ENCODE results near the gene CYSRT1. TPM values are rescaled to one million over a fixed set of nuclear protein-coding genes. Genes with fewer than 3 reads are reported as not detected.

The CYSRT1 gene, protein sequence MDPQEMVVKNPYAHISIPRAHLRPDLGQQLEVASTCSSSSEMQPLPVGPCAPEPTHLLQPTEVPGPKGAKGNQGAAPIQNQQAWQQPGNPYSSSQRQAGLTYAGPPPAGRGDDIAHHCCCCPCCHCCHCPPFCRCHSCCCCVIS
- total RNA-seq (2014; rRNA removed; shearing (Covaris generic)): 0.14 and 0.37 TPM in 2 replicates

DNA sequence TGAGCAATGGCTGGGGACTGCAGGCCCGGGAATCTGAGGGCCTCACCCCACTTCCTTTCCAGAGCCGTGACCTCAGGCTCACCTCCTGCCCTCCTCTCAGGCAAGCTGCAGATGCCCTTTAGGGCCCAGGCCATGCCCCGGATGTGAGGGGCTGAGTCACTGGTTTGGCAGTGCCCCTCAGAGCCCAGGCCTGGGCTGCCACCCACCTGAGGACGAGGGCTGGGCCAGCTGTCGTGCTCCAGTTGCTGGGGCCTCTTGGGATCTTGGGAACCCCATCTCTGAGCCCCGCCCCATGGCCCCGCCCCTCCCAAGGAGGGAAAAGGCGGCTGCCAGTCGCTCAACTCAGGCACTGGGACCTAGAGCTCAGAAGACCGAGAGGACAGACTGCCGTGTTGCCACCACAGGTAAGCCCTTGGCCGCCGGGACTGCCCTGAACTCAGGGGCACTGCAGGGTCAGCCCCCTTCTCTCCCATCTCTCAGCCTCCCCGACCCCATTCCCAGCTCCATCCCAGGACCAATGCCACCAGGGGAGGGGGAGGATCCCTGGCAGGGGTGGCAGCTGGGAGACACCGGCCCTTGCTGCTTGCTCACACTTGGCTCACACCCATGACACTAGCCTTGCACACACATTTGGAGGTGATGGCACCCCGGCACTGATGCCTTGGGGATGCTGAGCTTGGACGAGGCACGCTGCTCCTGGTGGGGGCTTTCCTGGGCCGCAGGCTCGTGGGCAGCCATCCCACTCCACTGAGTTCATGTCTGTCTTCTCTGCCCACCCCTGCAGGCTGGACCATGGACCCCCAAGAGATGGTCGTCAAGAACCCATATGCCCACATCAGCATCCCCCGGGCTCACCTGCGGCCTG lies at the start of gene CYSRT1:
CYSRT1 (plus strand) TSS at position 345 of the 865 bp plus-strand sequence; CDS start at position 793, 448 bp downstream.
- DNase-seq (ENCODE audit: low spot score): no peak

DNA sequence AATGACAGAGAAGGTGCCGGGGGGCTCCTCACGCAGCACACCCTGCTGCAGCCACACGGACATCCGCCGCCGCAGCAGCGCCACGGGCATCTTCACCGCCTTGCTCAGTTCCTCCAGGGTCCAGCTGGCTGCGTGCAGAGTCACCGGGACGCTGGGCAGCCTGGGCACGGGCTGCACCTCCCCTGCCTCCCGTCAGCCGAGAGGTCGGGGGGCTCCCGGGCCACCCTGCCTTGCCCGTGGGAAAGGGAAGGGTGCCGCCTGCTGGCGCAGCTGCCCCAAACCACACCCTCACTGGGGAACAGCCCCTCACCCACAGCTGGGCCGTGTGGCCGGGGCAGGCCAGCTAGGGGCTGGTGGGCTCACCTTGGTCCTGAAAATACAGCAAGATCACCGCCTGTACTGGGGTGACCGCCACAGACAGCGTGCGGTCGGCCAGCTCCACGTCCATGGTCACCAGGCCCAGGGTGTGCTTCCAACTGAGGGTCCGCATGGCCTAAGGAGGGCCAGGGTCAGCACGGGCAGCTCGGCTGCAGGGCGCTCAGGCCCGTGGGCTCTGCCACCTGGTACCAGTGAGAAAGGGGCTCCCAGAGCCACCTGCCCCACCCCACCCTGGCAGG lies 49.5 kb upstream of the CYSRT1 start:
- DNase-seq (ENCODE audit: low spot score): no peak

DNA sequence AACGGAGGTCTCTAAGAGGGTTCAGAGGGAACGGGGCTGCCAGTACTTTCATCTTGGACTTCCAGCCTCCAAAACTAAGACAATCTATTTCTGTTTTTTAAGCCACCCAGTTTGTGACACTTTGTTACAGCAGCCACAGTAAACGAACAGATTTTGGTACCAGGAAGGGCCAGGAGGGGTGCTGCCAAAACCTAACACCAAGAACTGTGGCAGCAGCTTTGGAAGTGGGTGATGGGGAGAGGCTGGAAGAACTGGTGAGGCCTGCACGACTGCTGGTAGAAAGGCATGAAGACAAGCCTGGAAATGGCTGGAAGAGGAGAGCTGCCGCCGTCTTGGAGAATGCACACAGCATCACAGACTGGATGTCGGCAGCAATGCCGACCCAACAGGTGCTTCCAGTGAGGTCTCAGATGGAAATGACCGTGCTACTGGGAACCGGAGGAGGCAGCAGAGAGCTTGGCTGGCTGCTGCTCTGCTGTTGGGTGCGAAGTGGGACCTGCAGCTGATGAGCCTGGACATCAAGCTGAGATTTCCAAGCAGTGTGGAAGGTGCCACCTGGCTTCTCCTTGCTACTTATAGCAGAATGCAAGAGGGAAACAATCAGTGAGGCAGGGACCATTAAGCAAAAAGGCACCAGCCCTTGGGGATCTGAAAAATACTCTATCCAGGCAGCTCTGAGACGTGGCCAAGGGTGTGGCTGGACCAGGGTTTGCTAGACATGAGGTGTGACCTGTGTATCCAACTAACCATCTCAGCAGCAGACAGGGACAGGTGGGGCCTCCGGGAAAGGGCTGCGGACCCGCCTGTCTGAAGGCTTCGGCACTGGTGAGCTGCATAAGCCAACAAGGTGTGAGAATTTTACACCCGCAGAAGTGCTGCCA lies 48.4 kb upstream of the CYSRT1 start:
- no peak for DNase-seq (ENCODE audit: low spot score)

DNA sequence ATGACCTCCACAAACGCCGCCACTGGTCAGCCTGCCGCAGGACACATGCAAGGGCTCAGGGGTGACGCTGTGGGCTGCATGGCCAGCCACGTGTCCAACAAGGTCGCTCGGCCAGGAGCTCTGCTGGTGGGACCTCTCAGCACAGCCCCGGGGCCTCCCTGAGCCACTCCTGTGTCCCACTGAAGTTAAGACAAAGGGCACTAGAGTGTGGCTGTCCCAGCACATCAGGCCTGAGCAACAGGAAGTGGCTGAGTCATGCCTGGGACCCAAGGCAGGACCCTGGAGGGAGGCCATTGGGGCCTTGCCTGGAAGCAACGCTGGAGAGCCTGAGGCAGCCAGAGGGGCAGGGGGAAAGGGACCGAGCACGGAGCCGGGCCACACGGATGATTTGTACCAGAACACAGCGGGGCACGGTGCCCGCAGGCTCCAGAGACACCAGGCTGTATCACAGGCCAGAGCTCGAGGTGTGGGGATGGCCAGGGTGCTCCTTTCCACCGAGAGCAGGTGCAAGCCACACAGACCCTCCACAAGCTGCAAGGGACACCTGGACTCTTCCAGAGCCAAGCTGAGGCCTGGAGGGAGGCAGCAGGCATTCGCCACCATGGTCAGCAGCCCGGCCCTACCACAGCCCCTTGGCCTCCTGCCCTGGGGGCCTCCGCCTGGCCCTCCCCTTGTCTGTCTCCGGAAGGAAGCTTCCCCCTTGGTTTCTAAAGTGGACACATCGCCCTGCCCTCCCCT lies 46.6 kb upstream of the CYSRT1 start:
- DNase-seq (ENCODE audit: low spot score): no peak

DNA sequence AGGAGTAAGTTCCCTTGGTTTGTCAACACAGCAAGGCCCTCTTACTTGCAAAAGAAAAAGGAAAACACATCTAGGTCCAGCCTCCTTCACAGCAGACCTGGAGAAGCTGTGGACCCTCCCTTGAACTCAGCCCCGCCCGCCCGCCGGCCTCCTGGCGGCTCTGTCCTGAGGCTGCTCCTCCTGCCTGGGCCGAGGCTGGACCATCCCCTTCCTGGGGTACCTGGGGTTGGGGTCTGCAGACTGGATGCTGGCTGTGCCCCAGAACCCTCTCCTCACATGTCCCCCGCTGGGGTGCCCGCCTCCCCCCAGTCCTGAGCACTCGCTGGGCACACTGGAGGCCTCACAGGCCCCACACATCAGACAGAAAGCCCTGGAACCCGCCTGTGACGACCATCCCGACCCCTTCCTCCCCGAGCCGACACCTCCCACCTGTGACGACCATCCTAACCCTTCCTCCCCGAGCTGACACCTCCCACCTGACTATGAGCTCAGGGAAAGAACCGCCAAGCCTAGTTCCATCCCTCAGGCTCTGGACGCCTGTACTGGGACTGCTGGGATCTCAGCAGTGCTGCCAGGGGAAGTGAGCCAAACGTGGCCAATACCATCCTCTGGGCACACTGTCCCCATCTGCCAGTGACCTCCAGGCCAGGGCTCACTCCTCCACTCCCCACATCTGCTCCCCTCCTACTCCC lies 45.9 kb upstream of the CYSRT1 start:
- DNase-seq (ENCODE audit: low spot score): no peak

DNA sequence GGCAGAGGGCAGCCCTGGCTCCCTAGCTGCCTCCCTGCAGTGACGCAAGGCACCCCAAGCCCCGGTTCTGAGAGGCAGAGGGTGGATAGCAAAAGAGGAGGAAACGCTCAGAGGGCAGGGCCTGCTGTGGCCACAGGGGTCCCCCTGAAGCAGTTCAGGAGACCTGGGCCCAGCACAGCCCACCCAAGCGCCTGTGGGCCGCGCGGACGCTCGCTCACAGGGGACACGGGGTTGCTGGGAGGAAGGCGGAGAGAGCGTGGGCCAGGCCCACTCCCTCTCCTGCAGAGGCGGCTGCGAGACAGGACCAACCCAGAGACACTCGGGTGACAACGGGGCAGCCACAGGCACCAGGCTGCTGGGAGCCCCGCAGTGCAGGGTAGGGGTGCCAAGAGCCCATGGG lies 45.2 kb upstream of the CYSRT1 start:
- DNase-seq (ENCODE audit: low spot score): no peak

DNA sequence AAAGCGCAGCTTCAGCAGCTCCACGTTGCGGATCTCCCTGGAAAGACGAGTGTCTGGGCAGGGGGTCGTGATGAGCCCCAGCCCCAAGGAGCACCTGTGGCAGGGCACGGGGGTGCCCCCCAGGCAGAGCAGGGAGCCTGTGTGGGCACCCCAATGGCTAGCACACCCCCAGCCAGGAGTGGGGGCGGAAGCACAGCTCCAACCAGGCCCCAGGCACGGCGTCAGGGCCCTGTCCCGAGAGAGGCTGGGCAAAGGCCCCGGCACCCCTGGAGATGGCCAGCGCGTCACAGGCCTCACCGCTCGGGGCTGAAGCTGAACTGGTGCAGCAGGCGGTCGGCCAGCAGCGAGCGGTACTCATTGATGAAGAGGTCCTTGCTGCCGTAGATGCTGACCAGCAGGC lies 44.5 kb upstream of the CYSRT1 start:
- DNase-seq (ENCODE audit: low spot score): no peak

DNA sequence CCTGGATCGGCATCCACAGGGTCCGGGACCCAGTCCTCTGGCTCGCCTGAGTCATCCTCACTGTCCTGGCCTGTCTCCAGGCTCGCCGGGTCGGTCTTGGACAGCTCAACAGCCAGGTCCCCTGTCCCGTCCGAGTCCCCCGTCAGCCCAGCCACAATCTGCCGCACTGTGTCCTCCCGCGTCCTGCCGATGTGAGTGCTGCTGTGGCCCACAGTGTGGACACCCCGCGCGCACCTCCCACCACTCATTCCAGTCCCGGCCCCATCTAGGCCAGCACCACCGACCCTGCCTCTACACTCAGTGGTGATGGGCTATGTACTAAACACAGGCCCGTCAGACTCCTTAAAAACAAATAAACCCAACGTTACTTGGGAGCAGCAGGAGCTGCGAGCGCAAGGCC lies 43.3 kb upstream of the CYSRT1 start:
- no peak for DNase-seq (ENCODE audit: low spot score)

DNA sequence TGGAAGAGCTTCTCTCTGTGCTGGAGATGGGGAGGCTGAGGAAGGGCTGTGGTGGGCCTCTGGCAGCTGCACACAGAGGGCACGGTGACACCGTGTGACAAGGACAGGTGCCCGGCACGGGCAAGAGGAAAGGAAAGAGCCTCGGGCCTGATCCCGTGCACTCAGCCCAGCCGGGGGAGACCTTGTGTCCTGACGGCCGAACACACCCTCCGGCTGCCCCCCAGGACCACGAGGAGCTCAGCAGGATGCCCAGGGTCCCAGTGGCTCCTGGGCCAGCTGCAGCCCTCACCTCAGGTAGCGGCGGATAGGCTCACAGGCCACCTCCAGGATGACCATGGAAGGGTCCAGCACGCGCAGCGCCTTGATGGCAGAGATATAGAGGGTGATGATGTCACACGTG lies 42.1 kb upstream of the CYSRT1 start:
- no peak for DNase-seq (ENCODE audit: low spot score)

DNA sequence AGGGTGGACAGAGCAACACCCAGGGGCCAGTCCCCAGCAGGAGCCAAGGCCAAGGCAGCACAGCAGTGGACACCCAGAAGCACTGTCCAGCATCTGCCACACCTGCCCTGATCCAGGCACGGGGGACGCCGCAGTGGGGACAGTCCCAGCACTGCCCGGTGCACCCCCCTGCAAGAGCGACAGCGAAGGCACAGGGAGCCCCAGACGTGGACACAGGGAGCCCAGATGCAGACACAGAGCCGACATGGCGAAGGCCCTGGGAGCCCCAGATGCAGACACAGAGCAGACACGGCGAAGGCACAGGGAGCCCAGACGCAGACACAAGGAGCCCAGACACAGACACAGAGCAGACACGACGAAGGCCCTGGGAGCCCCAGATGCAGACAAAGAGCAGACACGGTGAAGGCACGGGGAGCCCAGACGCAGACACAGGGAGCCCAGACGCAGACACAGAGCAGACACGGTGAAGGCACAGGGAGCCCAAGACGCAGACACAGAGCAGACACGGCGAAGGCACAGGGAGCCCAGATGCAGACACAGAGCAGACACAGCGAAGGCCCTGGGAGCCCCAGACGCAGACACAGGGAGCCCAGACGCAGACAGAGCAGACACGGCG lies 40.9 kb upstream of the CYSRT1 start:
- DNase-seq (ENCODE audit: low spot score): no peak

DNA sequence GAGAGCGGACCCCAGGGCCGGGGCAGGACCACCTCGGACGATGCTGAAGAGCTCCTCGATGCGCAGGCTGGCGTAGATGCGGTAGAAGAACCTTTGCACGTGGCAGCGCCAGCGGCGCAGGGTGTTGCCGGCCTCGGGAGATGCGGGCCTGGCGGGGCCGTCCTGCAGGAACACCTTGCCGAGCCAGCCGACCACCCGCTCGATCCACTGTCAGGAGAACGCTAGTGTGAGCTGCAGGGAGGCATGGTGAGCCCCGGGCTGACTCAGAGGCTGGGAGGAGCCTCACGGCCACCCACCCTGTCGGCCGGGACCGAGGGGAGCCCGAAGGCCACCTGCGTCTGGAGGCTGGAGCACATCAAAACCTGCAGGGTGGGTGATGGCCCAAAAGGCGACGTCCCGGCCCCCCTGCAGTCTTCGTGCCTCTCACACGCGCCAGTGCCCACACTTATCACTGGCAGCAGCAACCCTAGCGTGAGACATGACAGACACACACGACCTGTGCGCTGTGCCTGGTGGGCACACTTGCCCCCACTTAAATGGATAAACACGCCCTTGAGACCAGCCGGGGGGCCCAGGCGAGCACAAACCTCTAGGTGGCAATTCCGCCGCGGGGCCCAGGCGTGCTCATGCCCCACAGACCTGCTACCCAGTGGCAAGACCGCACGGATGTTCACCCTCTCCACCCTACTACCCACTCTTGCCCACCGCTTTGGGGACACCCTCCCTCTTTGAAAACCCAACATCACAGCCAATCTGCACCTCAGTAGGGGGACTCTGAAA lies 39.9 kb upstream of the CYSRT1 start:
- DNase-seq (ENCODE audit: low spot score): no peak

DNA sequence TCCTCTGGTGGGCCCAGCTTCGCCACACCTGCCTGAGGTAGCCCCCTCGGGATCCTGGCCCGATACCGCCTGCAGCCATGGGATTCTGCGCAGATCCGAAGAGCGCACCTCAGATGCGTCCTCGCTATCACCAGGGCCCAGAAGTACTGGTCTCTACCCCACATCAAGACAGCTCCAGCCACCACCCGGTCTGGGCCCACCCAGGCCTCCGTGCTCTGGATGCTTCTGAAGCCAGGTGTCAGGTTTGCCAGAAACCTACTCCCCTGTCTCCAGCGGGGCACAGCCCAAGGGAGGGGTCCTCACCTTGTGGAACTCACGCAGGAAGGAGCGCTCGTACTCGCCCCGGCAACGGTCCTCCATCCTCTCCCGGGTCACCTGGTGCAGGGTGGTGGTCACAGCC lies 39.1 kb upstream of the CYSRT1 start:
- no peak for DNase-seq (ENCODE audit: low spot score)

DNA sequence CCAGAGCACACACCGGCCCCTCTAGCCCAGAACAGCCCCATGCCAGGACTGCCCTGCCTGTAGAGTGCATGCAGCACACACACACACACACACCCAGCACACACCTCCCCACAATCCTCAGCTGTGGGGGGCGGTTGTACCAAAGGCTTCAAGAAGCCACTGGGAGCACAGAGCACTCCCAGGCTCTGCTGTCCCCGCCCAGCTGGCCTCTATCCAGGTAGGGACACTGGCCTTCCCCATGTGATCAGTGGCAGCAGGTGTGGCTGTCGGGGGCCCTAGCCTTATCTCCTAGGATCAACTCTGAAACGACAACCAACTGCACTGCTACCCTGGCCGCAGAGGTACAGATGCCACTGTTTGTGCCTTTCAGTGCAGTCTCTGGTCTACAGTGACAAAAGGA lies 38.6 kb upstream of the CYSRT1 start:
- DNase-seq (ENCODE audit: low spot score): no peak

DNA sequence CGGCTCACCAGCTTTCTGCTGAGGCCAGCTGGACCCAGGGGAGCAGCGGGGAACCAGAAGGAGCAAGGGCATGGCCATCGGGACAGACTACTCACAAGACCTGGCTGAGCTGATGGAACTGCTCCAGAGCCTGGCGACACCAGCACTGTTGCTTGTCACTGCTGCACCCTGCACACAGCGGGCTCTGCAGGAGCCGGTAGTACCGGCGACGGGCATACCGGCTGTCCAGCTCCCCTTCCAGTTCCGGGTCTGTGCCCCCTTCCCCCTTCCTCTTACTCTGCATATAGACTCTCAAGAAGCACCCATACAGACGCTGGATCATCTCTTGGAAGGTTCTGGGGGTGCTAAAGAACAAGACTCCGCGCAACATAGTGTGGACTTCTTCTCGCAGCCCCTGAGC lies 37.6 kb upstream of the CYSRT1 start:
- no peak for DNase-seq (ENCODE audit: low spot score)

DNA sequence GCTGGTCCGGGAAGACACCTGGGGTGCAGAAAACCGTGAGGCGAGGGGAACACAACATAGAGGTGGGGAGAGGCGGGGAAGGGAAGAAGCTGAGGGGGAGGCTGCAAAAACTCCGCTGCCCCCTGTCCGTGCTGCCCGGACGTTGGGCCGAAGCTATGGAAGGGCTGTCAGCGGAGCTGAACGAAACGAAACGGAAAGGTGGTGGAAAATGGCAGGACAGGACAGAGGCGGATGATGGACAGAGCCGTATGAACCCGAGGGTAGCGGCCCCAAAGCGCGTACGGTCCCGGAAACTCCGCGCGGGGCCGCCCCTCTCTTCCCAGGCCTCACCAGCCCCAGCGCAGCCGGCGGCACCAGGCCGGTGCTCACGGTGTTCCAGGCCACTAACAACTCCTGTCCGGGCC lies 36.9 kb upstream of the CYSRT1 start:
- no peak for DNase-seq (ENCODE audit: low spot score)

DNA sequence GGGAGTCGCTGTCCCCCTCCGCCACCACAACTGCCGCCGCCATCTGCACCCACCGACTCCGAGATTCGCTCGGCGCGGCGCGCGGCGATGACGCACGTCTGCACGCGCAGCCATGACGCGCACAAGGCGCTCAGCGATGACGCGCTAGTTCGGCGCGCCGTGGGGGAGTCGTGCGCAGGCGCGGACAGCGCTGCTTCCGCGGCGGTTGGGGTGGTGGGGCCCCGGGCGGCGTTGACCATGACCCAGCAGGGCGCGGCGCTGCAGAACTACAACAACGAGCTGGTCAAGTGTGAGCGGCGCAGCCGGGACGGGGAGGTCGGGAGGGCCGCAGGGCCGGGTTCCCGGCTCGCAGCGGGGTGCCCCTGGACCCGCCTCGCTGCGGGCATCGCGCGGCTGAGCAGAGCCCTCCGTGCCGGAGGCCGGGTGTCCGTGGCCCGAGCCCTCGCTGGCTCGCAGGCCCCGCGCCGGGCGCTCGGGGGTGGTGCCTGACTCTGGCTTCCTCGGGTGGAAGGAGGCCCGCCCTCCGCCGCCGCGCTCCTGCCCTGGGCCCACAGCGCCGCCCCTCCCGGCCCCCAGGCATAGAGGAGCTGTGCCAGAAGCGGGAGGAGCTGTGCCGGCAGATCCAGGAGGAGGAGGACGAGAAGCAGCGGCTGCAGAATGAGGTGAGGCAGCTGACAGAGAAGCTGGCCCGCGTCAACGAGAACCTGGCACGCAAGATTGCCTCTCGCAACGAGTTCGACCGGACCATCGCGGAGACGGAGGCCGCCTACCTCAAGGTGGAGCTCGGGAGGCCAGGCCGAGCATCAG lies 36.3 kb upstream of the CYSRT1 start, which contains the start of the genes ANAPC2 and SSNA1:
ANAPC2 (minus strand) TSS at position 71 of the 807 bp plus-strand sequence; CDS start at position 43, 28 bp downstream.
SSNA1 (plus strand) TSS at position 187 of the 807 bp plus-strand sequence; CDS start at position 238, 51 bp downstream.
- peak; percentile 87 for DNase-seq (ENCODE audit: low spot score)

DNA sequence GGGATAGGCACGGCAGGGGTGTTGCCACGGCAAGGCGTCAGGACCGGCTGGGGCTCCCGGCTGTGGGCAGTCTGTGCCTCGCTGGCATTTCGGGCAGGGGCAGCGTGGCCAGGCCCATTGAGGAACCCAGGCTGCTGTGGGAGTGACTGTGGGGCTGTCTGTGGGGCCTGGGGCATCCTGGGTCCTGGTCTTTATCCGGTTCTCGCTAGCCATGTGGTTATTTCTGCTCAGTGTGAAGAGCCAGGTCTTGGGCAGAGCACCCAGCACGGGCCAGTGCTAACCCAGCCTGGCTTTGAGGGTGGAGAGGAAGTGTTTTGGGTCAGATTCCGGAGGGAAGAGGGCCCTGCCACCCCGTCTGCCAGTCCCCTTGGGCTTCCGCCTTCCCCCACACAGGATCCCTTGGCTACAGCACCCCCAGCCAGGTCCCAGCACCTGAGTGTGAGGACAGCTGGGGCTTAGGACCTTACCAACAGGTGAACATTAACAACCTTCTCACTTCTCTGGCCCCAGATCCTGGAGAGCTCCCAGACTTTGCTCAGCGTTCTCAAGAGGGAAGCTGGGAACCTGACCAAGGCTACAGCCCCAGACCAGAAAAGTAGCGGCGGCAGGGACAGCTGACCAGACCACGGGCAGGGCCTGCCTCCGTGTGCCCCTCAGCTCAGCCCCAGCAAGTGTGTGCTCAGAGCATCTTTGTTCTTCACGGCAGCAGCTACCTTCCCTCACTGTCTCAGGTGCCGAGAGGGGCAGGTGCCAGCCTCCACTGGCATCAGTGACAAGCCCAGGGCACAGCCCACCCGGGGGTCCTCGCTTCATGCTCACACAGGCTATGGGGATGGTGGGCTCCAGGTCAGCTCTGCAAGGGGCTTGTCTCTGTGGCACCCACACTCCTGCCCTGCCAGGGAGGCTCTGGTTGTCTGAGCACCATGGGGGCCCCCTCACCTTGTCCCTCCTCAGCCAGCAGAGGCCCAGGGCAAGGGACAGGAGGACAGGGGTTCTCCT lies 35.4 kb upstream of the CYSRT1 start:
- DNase-seq (ENCODE audit: low spot score): no peak

All from H4 (cell line).